NCI-H128 (cell line): Measurements from ENCODE around the gene UBR3.
"Not testable (repeated sequence)": the region's sequence is repeated elsewhere in the genome, so short reads cannot be mapped to it uniquely, and the experiment has no call there.

Experiments
- DNase-seq: peaks from one replicate; lab custom pipeline; 2025; ENCODE audit not compliant: unreplicated experiment; lab: John Stamatoyannopoulos, UW

Gene UBR3

GRCh38 chr2:169823996-169824372 lies 3.3 kb upstream of the UBR3 start:
- DNase-seq, result no peak

- DNase-seq, result peak; percentile 17
Measured at GRCh38 chr2:169824373-169825333, 2.6 kb upstream of the UBR3 start, which contains the start of gene METTL5. METTL5 (minus strand) TSS chr2:169824905; CDS start chr2:169824597, 308 bp downstream.

GRCh38 chr2:169828141-169828811 lies 1.0 kb downstream of the UBR3 start:
- DNase-seq, result no peak

GRCh38 chr2:169834401-169834800 lies 7.1 kb downstream of the UBR3 start:
- no peak for DNase-seq

GRCh38 chr2:169838743-169839489 lies 11.7 kb downstream of the UBR3 start:
- no peak for DNase-seq

- no peak for DNase-seq
Measured at GRCh38 chr2:169839954-169840746, 12.9 kb downstream of the UBR3 start.

GRCh38 chr2:169840747-169841142 lies 13.5 kb downstream of the UBR3 start:
- DNase-seq, result no peak

GRCh38 chr2:169841625-169842024 lies 14.4 kb downstream of the UBR3 start:
- not testable (repeated sequence) for DNase-seq

- DNase-seq, result no peak
Measured at GRCh38 chr2:169845016-169845415, 17.8 kb downstream of the UBR3 start.

GRCh38 chr2:169848959-169849693 lies 21.9 kb downstream of the UBR3 start:
- DNase-seq, result peak; percentile 2

- no peak for DNase-seq
Measured at GRCh38 chr2:169849710-169850109, 22.5 kb downstream of the UBR3 start.

- no peak for DNase-seq
Measured at GRCh38 chr2:169853041-169853668, 25.9 kb downstream of the UBR3 start.

- not testable (repeated sequence) for DNase-seq
Measured at GRCh38 chr2:169855281-169856258, 28.3 kb downstream of the UBR3 start.

GRCh38 chr2:169859423-169859822 lies 32.2 kb downstream of the UBR3 start:
- DNase-seq, result no peak

- no peak for DNase-seq
Measured at GRCh38 chr2:169860149-169860548, 32.9 kb downstream of the UBR3 start.

- DNase-seq, result no peak
Measured at GRCh38 chr2:169862816-169863215, 35.6 kb downstream of the UBR3 start.

- no peak for DNase-seq
Measured at GRCh38 chr2:169865492-169865891, 38.2 kb downstream of the UBR3 start.

GRCh38 chr2:169866230-169866629 lies 39.0 kb downstream of the UBR3 start:
- DNase-seq, result not testable (repeated sequence)
